ENCODE data around the gene MAGI2.

The MAGI2 gene

GRCh38 chr7:79257959-79258358, 195.5 kb downstream of the MAGI2 start:
- no peaks in the 10 kb centered on the region for H3K4me1 Mint-ChIP-seq
- H3K9me3 Mint-ChIP-seq: peaks cover 0 to 1% of the 10 kb centered on the region in 2 donors
- no peaks in the 10 kb centered on the region for H3K36me3 Mint-ChIP-seq
- DNase-seq: no peak
- no peak overlapping the region for H3K4me3 Mint-ChIP-seq
- no peak overlapping the region for H3K27ac Mint-ChIP-seq
- no peaks in the 10 kb centered on the region for H3K27me3 Mint-ChIP-seq
- ATAC-seq (replicated peaks): no peak

- DNase-seq (no peak), ATAC-seq (replicated peaks) (no peak)
- Mint-ChIP-seq H3K36me3 (no peaks in the 10 kb centered on the region), H3K9me3 (peaks cover 3 to 6% of the 10 kb centered on the region in 2 donors), H3K4me1 (no peaks in the 10 kb centered on the region), H3K27me3 (no peaks in the 10 kb centered on the region), H3K4me3 (no peak overlapping the region), H3K27ac (no peak overlapping the region)
Observed at GRCh38 chr7:79245623-79246249, 207.7 kb downstream of the MAGI2 start.

DNA sequence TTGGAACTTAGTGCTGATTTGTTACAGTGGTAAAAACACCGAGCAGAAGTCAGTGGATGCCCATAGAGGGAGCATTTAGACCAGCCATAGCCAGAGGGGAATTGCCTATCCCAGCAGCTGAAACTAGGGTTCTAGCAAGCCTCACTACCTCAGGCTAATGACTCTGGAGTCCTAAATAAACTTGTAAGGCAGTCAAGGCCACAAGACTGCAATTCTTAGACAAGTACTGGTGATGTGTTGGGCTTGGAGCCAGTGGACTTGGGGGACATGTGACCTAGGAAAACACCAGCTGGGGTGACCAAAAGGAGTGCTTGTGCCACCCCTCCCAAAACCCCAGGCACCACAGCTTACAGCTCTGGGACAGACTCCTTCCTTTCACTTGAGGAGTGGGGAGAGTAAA, 209.0 kb downstream of the MAGI2 start:
- no peak for DNase-seq
- ATAC-seq (replicated peaks): no peak
- Mint-ChIP-seq H3K36me3 (no peaks in the 10 kb centered on the region), H3K4me1 (no peaks in the 10 kb centered on the region), H3K9me3 (peaks cover 3 to 9% of the 10 kb centered on the region in 2 donors), H3K27me3 (no peaks in the 10 kb centered on the region), H3K27ac (no peak overlapping the region), H3K4me3 (no peak overlapping the region)

DNA sequence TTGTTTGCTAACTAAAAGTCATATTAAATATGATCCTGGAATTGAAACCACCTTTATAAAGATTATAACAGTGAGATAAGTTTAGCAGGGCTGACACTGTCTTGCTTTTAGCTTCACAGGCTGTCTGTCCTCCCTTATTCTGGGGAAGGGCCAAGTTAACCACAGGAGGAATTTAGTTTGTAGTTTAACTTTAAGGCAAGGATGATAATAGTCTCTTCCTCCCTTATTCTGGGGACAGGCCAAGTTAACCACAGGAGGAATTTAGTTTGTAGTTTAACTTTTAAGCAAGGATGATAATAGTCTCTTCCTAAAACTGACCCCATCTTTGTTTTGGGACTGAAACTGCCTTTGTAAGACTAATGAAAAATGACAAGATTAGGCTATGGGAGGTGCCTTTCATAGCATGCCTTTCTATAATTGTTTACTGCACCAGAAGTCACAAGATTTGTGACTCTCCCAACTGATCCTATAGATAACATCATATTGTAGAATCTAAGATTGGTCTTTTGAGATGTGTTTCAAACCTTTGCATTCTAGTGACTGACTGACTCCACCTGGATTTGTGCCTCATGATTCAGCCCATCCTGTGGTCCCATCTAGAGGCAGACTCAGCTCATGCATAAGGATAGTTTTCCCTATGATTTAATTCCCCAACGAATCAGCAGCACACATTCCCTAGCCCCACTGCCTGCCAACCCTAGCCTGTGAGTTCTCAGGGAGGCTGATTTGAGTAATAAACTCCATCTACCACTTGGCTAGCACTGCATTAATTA, 212.0 kb downstream of the MAGI2 start:
- ATAC-seq (replicated peaks) (no peak), DNase-seq (no peak)
- Mint-ChIP-seq H3K4me1 (no peaks in the 10 kb centered on the region), H3K4me3 (no peak overlapping the region), H3K27me3 (no peaks in the 10 kb centered on the region), H3K27ac (no peak overlapping the region), H3K9me3 (peaks cover 3 to 7% of the 10 kb centered on the region in 2 donors), H3K36me3 (no peaks in the 10 kb centered on the region)

GRCh38 chr7:79240413-79240812, 213.1 kb downstream of the MAGI2 start:
- DNase-seq: no peak
- no peak overlapping the region for H3K27ac Mint-ChIP-seq
- H3K27me3 Mint-ChIP-seq: no peaks in the 10 kb centered on the region
- H3K36me3 Mint-ChIP-seq: no peaks in the 10 kb centered on the region
- H3K4me1 Mint-ChIP-seq: no peaks in the 10 kb centered on the region
- H3K4me3 Mint-ChIP-seq: no peak overlapping the region
- H3K9me3 Mint-ChIP-seq: peaks cover 0 to 8% of the 10 kb centered on the region in 2 donors
- ATAC-seq (replicated peaks): no peak

GRCh38 chr7:79236352-79237028, 217.0 kb downstream of the MAGI2 start:
- H3K27ac Mint-ChIP-seq: no peak overlapping the region
- H3K4me3 Mint-ChIP-seq: no peak overlapping the region
- DNase-seq: no peak
- peaks cover 0 to 5% of the 10 kb centered on the region in 2 donors for H3K9me3 Mint-ChIP-seq
- ATAC-seq (replicated peaks): no peak
- no peaks in the 10 kb centered on the region for H3K4me1 Mint-ChIP-seq
- H3K27me3 Mint-ChIP-seq: no peaks in the 10 kb centered on the region
- H3K36me3 Mint-ChIP-seq: no peaks in the 10 kb centered on the region

GRCh38 chr7:79227044-79227443, 226.4 kb downstream of the MAGI2 start:
- Mint-ChIP-seq H3K4me1 (no peaks in the 10 kb centered on the region), H3K4me3 (no peak overlapping the region), H3K27ac (no peak overlapping the region), H3K27me3 (no peaks in the 10 kb centered on the region), H3K9me3 (peaks cover 0 to 2% of the 10 kb centered on the region in 2 donors), H3K36me3 (no peaks in the 10 kb centered on the region)
- no peak for DNase-seq
- ATAC-seq (replicated peaks): no peak

DNA sequence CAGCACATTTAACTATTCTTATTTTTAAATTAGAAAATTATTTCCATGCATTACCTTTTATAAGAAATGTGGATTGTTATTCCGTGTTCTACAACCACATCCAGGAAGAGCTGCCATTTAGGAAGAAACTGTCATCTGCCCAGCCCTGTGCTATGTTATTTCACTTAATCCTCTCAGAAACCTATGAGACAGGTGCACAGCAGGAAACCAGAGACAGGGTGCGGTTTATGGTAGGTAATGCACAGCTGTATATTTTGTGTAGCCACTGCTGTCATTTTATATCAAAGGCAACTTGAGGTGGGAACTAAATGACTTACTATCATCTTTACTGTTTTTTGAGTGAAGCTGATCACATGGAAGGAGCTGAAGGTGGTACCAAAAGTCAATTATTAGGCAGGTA, 232.3 kb downstream of the MAGI2 start:
- no peaks in the 10 kb centered on the region for H3K9me3 Mint-ChIP-seq
- H3K4me1 Mint-ChIP-seq: no peaks in the 10 kb centered on the region
- H3K27me3 Mint-ChIP-seq: no peaks in the 10 kb centered on the region
- no peak for DNase-seq
- ATAC-seq (replicated peaks): no peak
- H3K4me3 Mint-ChIP-seq: no peak overlapping the region
- no peaks in the 10 kb centered on the region for H3K36me3 Mint-ChIP-seq
- H3K27ac Mint-ChIP-seq: no peak overlapping the region

DNA sequence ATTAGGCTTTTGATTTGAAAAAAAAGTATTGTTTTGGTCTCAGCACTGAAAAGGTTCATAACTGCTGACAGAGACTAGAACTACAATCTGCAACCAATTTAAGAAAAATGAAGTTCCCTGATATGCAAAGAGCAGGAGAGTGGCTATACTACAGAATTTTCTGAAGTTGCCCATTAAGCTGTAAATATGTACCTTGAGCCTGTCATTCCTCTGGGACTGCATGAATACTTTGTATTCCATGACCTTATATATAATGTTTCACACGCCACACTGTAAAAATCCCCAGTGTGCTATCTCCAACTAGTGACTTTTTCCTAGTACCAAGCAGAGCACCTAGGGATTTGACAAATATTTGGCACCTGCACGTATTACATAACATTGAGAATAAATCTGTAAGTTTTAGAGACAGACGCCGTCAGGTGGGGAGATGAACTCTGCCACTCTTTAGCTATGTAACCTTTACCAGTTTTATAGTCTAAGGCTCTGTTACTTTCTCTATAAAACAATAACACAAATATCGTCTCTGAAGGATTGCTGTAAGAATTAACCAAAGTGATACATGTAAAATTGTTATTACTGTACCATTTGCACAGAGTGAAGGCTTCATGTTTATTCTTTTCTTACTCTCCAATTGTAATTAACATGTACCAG, 235.4 kb downstream of the MAGI2 start:
- no peak overlapping the region for H3K4me3 Mint-ChIP-seq
- H3K36me3 Mint-ChIP-seq: no peaks in the 10 kb centered on the region
- no peaks in the 10 kb centered on the region for H3K27me3 Mint-ChIP-seq
- H3K9me3 Mint-ChIP-seq: no peaks in the 10 kb centered on the region
- no peak for ATAC-seq (replicated peaks)
- no peak overlapping the region for H3K27ac Mint-ChIP-seq
- no peak for DNase-seq
- H3K4me1 Mint-ChIP-seq: no peaks in the 10 kb centered on the region

DNA sequence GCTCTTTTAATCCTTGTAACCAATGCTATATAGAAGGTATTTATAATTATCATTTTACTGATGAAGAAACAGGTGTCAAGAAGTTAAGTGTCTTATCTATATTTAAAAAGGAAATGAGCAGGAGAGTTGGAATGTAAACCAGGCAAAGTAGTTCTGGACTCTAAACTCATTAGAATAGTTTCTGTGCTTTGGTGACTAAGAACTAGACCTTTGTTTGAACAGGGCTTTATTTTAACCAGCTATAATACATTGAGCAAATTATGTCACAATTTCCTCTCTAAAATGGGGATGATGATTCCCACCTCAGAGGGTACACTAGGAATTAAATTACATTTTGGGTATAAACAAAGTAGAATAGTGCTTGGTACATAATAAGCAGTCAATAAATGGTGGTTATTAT, 236.0 kb downstream of the MAGI2 start:
- Mint-ChIP-seq H3K9me3 (no peaks in the 10 kb centered on the region), H3K36me3 (no peaks in the 10 kb centered on the region), H3K27me3 (no peaks in the 10 kb centered on the region), H3K4me1 (no peaks in the 10 kb centered on the region), H3K27ac (no peak overlapping the region), H3K4me3 (no peak overlapping the region)
- DNase-seq: no peak
- no peak for ATAC-seq (replicated peaks)

DNA sequence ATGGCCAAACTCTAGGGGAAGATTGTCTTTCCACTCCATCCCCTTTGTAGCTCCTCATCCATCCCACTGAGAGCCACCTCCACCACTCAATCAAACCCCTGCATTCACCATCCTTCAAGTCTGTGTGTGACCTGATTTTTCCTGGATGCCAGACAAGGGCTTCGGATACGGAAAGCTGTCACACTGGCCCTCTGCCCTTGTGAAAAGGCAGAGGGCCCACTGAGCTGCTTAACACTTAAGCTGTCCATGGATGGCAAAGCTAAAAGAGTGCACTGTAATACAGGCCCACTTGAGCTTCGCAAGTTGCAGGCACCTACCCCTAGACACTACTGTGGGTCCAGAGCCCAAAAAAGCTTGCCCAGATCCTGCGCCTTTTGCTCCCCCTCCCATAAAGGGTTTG, 237.2 kb downstream of the MAGI2 start:
- DNase-seq (no peak), ATAC-seq (replicated peaks) (peak in 1 of 2 donors; percentile 21)
- Mint-ChIP-seq H3K27ac (no peak overlapping the region), H3K9me3 (no peaks in the 10 kb centered on the region), H3K4me1 (no peaks in the 10 kb centered on the region), H3K4me3 (no peak overlapping the region), H3K36me3 (no peaks in the 10 kb centered on the region), H3K27me3 (no peaks in the 10 kb centered on the region)

DNA sequence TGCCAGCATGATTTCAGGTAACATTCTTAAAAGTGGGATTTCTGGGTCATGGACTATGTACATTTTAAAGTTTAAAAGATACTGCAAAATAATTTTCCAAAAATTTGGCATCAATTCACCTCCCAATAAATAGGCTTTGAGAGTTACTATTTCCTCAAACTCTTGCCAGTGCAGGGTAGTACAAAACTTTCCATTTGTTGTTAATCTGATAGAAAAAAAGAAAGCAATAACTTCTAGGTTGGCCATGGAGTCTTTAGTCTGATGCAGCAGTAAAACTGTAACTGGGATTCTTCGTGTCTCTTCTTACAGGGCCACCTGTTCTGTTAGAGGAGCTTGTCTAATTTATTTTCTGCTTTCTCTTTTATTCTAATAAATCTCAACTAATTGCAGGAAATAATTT, 241.1 kb downstream of the MAGI2 start:
- peaks cover 4 to 7% of the 10 kb centered on the region in 2 donors for H3K9me3 Mint-ChIP-seq
- no peaks in the 10 kb centered on the region for H3K27me3 Mint-ChIP-seq
- DNase-seq (no peak), ATAC-seq (replicated peaks) (no peak)
- no peak overlapping the region for H3K4me3 Mint-ChIP-seq
- no peaks in the 10 kb centered on the region for H3K4me1 Mint-ChIP-seq
- H3K36me3 Mint-ChIP-seq: no peaks in the 10 kb centered on the region
- no peak overlapping the region for H3K27ac Mint-ChIP-seq

GRCh38 chr7:79211724-79212123, 241.7 kb downstream of the MAGI2 start:
- Mint-ChIP-seq H3K36me3 (no peaks in the 10 kb centered on the region), H3K27ac (no peak overlapping the region), H3K9me3 (peaks cover 4 to 7% of the 10 kb centered on the region in 2 donors), H3K27me3 (no peaks in the 10 kb centered on the region), H3K4me1 (no peaks in the 10 kb centered on the region), H3K4me3 (no peak overlapping the region)
- DNase-seq (no peak), ATAC-seq (replicated peaks) (no peak)

DNA sequence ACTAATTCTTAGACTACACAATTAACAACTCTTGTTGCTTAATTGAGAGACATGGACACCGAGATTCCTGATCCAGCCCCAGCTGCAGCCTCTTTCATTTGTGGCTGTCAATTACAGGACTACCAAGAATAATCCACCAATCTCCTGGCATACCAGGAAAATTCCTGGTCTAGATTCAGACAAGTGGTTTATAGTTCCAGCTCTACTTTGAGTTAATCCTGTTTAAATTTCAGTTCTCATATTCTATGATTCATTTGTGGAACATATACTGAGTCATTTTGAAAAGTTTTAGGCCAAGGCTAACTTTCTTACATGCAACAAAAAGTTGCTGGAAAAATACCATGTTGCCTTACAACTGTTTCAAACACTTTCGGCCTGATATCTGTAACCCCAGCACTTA, 253.5 kb downstream of the MAGI2 start:
- Mint-ChIP-seq H3K9me3 (peaks cover 0 to 2% of the 10 kb centered on the region in 2 donors), H3K27ac (no peak overlapping the region), H3K36me3 (no peaks in the 10 kb centered on the region), H3K27me3 (no peaks in the 10 kb centered on the region), H3K4me3 (no peak overlapping the region), H3K4me1 (no peaks in the 10 kb centered on the region)
- ATAC-seq (replicated peaks): peak in 1 of 2 donors; percentile 4
- DNase-seq: no peak
